ENCODE results near the gene PQBP1.
"Not testable (repeated sequence)": the region's sequence is repeated elsewhere in the genome, so short reads cannot be mapped to it uniquely, and the experiment has no call there.

Gene PQBP1

GRCh38 chrX:48897625-48898306 is at the start of gene PQBP1, which contains the start of gene TIMM17B:
Gene PQBP1 (plus strand): TSS chrX:48897930. CDS start chrX:48898510, 580 bp downstream.
Gene TIMM17B (minus strand): TSS chrX:48897768. CDS start chrX:48897749, 19 bp downstream.
- DNase-seq (ENCODE audit: low read depth in 1 of 2, low spot score in 1 of 2): peak; percentile 63 to 77

DNA sequence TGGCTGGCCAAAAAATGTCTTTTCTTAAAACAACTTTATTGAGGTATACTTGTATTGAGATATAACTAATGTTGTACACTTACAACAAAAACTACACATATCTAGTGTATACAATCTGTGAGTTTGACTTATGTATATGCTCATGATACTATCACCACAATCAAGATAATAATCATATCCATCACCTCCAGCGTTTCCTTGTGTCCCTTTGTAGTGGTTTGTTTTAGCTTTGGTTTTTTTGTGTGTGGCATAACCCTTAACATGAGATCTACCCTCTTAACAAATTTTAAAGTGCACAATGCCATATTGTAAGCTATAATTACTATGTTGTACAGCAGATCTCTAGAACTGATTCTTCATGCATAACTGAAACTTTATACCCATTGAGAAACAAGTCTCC is 48.9 kb upstream of the PQBP1 start:
- no peak for DNase-seq (ENCODE audit: low read depth in 1 of 2, low spot score in 1 of 2)

- DNase-seq (ENCODE audit: low read depth in 1 of 2, low spot score in 1 of 2): no peak
Measured at GRCh38 chrX:48852857-48853256, 44.9 kb upstream of the PQBP1 start.

DNA sequence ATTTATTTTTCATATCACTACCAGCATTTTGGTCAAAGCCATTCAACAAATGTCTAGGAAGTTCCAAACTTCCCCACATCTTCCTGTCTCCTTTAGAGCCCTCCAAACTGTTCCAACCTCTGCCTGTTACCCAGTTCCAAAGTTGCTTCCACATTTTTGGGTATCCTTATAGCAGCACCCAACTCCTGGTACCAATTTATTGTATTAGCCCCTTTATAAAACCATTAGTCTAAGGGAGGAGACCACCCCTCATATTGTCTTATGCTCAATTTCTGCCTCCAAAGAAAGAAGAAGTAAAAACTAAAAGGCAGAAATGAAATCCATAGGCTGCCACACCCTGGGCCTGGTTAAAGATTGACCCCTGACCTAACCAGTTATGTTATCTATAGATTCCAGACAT is 44.2 kb upstream of the PQBP1 start:
- DNase-seq (ENCODE audit: low read depth in 1 of 2, low spot score in 1 of 2): not testable (repeated sequence)

- DNase-seq (ENCODE audit: low read depth in 1 of 2, low spot score in 1 of 2): not testable (repeated sequence)
Measured at GRCh38 chrX:48854121-48854804, 43.5 kb upstream of the PQBP1 start.

DNA sequence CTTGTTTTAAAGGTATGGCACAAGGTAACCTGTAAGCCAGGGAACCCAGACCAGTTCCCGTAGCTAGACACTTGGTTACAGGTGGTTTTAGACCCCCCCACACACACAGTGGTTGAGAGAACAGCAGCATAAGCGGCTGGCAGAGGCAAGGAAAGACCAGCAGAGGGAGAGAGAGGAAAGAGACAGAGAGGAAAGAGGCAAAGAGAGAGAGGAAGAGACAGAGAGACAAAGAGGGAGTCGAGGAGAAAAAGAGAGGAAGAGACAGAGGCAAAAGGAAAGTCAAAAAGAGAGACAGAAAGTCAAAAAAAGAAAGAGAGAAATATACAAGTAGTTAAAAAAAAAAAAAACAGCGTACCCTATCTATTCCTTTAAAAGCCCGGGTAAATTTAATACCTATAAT is 42.8 kb upstream of the PQBP1 start:
- no peak for DNase-seq (ENCODE audit: low read depth in 1 of 2, low spot score in 1 of 2)

- DNase-seq (ENCODE audit: low read depth in 1 of 2, low spot score in 1 of 2): no peak
Measured at GRCh38 chrX:48864210-48864609, 33.5 kb upstream of the PQBP1 start.

- not testable (repeated sequence) for DNase-seq (ENCODE audit: low read depth in 1 of 2, low spot score in 1 of 2)
Measured at GRCh38 chrX:48872017-48872416, 25.7 kb upstream of the PQBP1 start.

GRCh38 chrX:48876944-48877343 is 20.8 kb upstream of the PQBP1 start:
- not testable (repeated sequence) for DNase-seq (ENCODE audit: low read depth in 1 of 2, low spot score in 1 of 2)

GRCh38 chrX:48883729-48884128 is 14.0 kb upstream of the PQBP1 start:
- DNase-seq (ENCODE audit: low read depth in 1 of 2, low spot score in 1 of 2): no peak

DNA sequence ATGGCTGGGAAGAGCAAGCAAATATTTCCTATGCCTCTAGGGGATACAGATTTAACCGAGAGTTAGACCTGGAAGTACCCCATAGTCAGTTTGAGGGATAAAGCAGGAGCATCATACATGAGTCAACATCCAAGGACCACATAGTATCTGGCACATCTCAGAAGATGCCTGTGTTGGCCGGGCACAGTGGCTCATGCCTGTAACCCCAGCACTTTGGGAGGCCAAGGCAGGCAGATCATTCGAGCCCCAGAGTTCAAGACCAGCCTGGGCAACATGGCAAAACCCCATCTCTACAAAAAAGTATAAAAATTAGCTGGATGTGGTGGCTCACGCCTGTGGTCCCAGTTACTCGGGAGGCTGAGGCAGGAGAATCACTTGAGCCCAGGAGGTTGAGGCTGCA is 11.1 kb upstream of the PQBP1 start:
- DNase-seq (ENCODE audit: low read depth in 1 of 2, low spot score in 1 of 2): not testable (repeated sequence)

DNA sequence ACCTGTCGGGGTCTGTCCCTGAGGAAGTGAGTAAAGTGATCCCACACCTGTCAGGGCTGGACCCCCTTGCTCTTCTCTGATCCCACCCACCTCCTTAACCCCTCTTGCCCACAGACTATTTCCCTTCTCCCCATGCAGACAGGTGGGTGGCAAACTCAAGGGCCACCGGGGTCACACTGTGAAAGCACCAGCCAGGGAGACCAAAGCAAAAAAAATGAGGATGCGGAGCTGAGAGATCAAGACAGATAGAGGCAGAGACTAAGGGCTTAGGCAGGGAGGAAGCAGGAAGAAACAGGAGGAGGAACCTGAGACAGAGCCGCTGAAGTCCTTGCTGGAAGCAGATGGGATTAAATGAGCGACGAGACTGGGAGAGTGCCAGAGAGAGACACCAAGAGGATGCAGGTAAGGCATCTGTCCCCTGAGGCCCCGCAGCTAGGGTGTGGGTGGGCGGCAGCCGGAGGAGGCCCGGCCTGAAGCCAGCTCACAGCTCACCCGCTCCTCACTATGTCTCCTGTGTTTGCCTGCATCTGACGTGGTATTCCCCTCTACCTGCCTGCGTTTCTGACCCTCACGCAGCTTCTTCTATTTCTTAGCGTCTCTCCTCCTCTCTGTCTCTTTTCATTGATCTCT is 7.3 kb upstream of the PQBP1 start:
- no peak for DNase-seq (ENCODE audit: low read depth in 1 of 2, low spot score in 1 of 2)

DNA sequence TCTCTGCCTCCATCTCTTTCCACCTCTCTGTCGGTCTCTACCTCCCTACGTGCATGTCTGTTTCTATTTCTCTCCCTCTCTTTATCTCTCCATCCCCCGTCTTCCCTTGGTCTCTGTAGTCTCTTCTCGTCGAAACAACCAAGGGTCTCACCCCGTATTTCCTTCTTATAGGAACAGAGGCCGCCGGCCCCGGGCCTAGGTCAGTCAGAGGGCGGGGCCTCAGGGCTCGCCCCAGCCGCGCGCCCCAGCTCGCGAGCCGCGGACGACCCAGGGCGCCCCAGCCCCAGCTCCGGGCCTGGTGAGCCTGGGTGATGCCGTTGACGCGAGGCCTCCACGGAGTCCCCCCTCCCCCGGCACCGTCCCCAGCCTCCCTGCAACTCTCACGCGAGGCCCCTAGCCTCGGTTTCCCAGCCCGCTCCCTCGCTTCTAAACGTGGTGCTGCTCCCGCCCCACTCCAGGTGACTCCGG is 6.8 kb upstream of the PQBP1 start:
- no peak for DNase-seq (ENCODE audit: low read depth in 1 of 2, low spot score in 1 of 2)

DNA sequence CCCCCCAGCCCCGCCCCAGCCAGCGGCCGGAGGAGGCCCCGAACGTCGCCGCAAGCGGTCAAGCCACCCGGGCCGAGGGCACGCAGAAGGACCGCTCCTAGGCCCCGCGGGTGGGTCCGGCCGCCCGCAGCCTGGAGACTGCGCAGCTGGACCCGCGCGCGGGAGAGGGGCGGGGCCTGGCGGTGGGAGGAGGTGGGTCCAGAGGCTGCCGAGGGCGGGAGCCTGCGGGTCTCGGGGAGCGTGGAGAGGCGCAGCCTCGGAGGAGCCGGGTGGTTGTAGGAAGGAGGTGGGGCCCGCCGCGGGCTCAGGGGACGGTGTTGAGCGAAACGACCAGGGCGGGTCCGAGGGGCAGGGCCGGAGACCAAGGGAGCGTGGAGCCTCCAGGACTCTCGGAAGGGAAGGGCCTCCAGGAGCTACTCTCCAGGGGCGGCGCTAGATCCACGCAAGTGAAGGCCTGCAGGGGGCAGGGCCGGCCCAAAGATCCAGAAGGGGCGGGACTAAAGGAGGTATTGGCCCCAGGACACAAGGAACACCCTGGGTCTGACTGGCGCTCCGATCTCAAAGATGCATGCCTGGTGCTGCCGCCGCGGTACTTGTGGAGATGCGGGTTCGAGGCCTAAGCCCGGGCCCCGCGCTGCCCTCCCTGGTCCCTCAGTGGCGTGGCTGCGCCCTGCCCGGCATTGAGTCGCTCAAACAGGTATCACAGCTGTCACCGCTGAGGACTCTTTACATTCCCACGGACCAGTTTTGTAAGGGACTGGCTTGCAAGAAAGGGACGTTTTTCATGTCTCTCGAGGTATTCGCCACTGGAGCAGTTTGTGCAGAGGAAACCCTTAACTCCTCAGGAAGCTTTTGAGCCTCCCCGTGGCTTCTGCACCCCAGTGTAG is 6.1 kb upstream of the PQBP1 start:
- DNase-seq (ENCODE audit: low read depth in 1 of 2, low spot score in 1 of 2): peak; percentile 39 to 55

DNA sequence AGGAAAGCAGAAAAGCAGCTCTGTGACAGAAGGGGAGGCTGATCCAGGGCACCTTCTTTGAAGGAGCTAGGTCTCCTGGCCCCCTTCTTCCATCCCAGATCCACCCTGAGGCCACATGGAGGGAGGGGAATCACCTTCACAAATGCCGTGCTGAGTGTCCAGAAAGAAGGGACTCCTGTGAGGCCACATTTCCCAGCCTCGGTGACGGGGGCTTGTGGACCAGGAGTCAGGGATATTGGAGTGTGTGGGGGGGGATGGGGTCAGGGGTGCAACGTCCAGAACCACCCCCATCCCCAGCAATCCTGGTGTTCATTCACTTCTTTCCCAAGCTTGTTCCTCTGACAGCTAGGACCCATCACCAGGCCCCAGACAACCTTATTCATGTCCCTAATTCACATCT is 4.8 kb upstream of the PQBP1 start:
- DNase-seq (ENCODE audit: low read depth in 1 of 2, low spot score in 1 of 2): no peak

GRCh38 chrX:48893556-48894348 is 4.0 kb upstream of the PQBP1 start:
- no peak for DNase-seq (ENCODE audit: low read depth in 1 of 2, low spot score in 1 of 2)

GRCh38 chrX:48894891-48895290 is 2.8 kb upstream of the PQBP1 start:
- DNase-seq (ENCODE audit: low read depth in 1 of 2, low spot score in 1 of 2): no peak

DNA sequence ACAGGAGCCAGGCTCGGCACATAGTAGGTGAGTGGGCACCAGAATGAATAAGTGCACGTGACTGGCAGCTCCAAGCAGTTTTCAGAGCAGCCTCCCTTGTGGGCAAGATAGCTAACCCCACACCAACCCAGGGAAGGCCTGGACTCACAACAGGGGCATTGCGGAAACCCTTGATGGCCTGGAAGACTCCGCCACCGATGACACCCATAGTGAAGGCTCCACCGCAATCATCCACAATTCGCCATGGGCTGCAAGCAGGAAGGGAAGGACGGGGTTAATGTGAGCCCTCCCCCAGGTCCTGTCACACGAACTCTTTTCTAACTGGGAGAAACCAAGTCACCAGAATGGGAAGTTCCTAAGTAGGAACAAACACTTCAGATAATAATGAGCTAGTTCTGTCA is 1.1 kb upstream of the PQBP1 start:
- no peak for DNase-seq (ENCODE audit: low read depth in 1 of 2, low spot score in 1 of 2)

DNA sequence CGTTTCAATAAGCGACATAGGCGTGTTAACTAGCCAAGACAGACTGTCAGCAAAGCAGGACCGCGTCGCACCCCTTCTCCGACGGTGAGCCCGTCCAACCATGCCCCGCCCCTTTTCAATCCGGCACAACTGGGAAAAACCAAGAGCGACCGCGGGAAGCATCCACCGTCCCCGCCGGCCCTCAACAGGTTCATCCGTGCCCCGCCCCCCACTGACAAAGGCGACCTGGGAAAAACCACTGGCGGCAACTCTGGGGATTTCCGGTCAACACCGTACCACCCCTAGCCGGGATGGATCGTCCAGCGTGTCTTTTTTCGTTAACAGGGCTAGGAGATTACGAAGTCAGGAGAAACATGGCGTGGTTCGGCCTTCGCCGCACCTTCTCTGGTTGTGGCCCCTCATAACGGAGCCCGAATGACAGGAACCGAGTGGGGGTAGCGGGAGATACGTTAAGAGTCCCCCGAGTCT is 539 bp upstream of the PQBP1 start:
- DNase-seq (ENCODE audit: low read depth in 1 of 2, low spot score in 1 of 2): no peak

- no peak for DNase-seq (ENCODE audit: low read depth in 1 of 2, low spot score in 1 of 2)
Measured at GRCh38 chrX:48899078-48899410, 1.3 kb downstream of the PQBP1 start.

Measured in activated T-helper 1 cell treated with anti-CD3 and anti-CD28 coated beads, Interleukin-2, amount 50 U/mL, for 16 hours (primary cell).